H1 (cell line): Measurements from ENCODE around the gene LYRM4. TPM values are rescaled to one million over a fixed set of nuclear protein-coding genes. Genes with fewer than 3 reads are reported as not detected.

Experiments used
- CTBP2 ChIP-seq: IDR thresholded peaks from 2 replicates; pipeline ENCODE4 v1.7.0; 2011; ENCODE audit warnings: borderline replicate concordance, mild to moderate bottlenecking, moderate library complexity, mixed read lengths, low read length; ENCODE audit not compliant: insufficient read depth, insufficient read length
- YY1 ChIP-seq: IDR thresholded peaks from 2 replicates; pipeline ENCODE4 v1.6.1; 2011; ENCODE audit warnings: low read depth, mild to moderate bottlenecking, low read length
- polyA plus RNA-seq, 7 experiments: library from polyadenylated mRNA; depleted of rRNA in 3 of 7; stranded (reverse) in 5 of 7; unstranded in 2 of 7; fragments of >200 nt in 5 of 7; fragments of 200-250 nt in 2 of 7; gene quantifications; 1 replicate in 5 of 7; 2 replicates in 1 of 7; 4 replicates in 1 of 7; pipeline versions ENCODE4 v1.2.1 to v1.2.3, GENCODE V29; 2011 to 2013; ENCODE audit warnings: missing spikeins in 2 of 7, mixed read lengths in 2 of 7
- total RNA-seq: library from RNA; stranded (reverse); fragmentation: NEBNext Ultra II Directional; extraction: Animal tissue kit (Norgen Biotek cat#: 25700); gene quantifications from 2 replicates; pipeline ENCODE4 v1.2.1, GENCODE V29; 2021
- TF ChIP-seq, protein P1 (sequence below): fragments of 300-600 bp; sonication (generic); IDR thresholded peaks from 2 replicates; pipeline ENCODE4 v1.7.1; 2012; ENCODE audit warnings: low read length, moderate library complexity, mild to moderate bottlenecking, inconsistent platforms; ENCODE audit not compliant: insufficient replicate concordance

The LYRM4 gene
- total and polyA plus RNA-seq, 2 of the 8 experiments (the other 6 are each of a cell fraction or from before 2014, with no cell fraction given) = 56.6 to 62.8 TPM

DNA sequence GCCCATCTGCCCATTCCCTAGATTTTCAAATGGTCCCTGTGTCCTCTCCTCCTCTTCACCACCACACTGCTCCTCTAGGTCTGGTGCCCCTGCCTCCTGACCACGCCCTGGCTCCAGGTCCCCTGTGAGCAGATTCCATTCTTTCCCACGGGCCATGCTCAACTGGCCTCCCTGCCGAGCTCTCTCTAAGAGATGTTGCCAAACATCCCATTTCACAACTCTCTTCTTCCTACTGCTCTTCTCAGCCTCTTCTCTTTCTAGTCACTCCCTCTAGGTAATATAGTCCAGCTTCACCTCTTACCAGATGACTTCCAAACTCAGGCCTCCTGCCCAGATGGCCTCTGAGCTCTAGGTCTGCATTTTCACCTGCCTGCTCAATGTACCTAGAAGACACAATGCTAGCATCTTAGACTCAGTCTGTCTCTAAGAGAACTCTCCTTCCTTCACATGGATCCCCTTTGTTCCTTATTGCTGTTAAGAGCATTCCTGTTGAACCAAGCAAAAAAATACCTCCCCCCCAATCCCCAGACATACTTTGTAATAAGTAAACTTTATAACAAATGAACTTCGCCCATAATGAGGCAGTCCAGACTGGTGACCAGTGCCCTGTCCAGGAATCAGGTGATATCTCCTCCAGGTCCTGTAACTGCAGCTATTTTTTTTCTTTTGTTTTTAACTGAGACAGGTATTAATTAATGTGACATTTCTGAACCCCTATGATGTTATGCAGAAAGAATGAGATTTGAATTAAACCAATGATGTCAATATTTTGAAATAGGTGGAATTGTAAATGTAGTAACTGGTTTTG lies 79.0 kb downstream of the LYRM4 start (continued):
- TF ChIP-seq, protein P1, sequence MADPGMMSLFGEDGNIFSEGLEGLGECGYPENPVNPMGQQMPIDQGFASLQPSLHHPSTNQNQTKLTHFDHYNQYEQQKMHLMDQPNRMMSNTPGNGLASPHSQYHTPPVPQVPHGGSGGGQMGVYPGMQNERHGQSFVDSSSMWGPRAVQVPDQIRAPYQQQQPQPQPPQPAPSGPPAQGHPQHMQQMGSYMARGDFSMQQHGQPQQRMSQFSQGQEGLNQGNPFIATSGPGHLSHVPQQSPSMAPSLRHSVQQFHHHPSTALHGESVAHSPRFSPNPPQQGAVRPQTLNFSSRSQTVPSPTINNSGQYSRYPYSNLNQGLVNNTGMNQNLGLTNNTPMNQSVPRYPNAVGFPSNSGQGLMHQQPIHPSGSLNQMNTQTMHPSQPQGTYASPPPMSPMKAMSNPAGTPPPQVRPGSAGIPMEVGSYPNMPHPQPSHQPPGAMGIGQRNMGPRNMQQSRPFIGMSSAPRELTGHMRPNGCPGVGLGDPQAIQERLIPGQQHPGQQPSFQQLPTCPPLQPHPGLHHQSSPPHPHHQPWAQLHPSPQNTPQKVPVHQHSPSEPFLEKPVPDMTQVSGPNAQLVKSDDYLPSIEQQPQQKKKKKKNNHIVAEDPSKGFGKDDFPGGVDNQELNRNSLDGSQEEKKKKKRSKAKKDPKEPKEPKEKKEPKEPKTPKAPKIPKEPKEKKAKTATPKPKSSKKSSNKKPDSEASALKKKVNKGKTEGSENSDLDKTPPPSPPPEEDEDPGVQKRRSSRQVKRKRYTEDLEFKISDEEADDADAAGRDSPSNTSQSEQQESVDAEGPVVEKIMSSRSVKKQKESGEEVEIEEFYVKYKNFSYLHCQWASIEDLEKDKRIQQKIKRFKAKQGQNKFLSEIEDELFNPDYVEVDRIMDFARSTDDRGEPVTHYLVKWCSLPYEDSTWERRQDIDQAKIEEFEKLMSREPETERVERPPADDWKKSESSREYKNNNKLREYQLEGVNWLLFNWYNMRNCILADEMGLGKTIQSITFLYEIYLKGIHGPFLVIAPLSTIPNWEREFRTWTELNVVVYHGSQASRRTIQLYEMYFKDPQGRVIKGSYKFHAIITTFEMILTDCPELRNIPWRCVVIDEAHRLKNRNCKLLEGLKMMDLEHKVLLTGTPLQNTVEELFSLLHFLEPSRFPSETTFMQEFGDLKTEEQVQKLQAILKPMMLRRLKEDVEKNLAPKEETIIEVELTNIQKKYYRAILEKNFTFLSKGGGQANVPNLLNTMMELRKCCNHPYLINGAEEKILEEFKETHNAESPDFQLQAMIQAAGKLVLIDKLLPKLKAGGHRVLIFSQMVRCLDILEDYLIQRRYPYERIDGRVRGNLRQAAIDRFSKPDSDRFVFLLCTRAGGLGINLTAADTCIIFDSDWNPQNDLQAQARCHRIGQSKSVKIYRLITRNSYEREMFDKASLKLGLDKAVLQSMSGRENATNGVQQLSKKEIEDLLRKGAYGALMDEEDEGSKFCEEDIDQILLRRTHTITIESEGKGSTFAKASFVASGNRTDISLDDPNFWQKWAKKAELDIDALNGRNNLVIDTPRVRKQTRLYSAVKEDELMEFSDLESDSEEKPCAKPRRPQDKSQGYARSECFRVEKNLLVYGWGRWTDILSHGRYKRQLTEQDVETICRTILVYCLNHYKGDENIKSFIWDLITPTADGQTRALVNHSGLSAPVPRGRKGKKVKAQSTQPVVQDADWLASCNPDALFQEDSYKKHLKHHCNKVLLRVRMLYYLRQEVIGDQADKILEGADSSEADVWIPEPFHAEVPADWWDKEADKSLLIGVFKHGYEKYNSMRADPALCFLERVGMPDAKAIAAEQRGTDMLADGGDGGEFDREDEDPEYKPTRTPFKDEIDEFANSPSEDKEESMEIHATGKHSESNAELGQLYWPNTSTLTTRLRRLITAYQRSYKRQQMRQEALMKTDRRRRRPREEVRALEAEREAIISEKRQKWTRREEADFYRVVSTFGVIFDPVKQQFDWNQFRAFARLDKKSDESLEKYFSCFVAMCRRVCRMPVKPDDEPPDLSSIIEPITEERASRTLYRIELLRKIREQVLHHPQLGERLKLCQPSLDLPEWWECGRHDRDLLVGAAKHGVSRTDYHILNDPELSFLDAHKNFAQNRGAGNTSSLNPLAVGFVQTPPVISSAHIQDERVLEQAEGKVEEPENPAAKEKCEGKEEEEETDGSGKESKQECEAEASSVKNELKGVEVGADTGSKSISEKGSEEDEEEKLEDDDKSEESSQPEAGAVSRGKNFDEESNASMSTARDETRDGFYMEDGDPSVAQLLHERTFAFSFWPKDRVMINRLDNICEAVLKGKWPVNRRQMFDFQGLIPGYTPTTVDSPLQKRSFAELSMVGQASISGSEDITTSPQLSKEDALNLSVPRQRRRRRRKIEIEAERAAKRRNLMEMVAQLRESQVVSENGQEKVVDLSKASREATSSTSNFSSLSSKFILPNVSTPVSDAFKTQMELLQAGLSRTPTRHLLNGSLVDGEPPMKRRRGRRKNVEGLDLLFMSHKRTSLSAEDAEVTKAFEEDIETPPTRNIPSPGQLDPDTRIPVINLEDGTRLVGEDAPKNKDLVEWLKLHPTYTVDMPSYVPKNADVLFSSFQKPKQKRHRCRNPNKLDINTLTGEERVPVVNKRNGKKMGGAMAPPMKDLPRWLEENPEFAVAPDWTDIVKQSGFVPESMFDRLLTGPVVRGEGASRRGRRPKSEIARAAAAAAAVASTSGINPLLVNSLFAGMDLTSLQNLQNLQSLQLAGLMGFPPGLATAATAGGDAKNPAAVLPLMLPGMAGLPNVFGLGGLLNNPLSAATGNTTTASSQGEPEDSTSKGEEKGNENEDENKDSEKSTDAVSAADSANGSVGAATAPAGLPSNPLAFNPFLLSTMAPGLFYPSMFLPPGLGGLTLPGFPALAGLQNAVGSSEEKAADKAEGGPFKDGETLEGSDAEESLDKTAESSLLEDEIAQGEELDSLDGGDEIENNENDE = no peak
- no peak for TF ChIP-seq CTBP2
- no peak for TF ChIP-seq YY1
- TF ChIP-seq, all 59 proteins: peak for 0
